Tibial artery (tissue), 4 donors: ENCODE results near the gene CBARP.

Source experiments
- DNase-seq, 2 donors: peaks; one replicate each; pipeline ENCODE4 v3.0.0-alpha.2; 2019
- H3K27ac ChIP-seq, 2 donors: fragments of 200-600 bp; sonication (generic) in 1 of 2; 1 replicate in 1 of 2; 2 replicates in 1 of 2; pipeline ENCODE4 v1.5.1; 2018 to 2019; ENCODE audit warnings: mild to moderate bottlenecking in 1 of 2
- H3K27me3 ChIP-seq, 2 donors: fragments of 200-600 bp; sonication (generic) in 1 of 2; one replicate each; pipeline versions ENCODE4 v1.5.1 to v1.6.0; 2016 to 2019
- H3K36me3 ChIP-seq, 3 donors: fragments of 200-600 bp; sonication (generic) in 2 of 3; one replicate each; pipeline ENCODE4 v1.5.1; 2016 to 2019; ENCODE audit warnings: mild to moderate bottlenecking in 2 of 3
- H3K4me1 ChIP-seq, 4 donors: fragments of 200-600 bp; sonication (generic) in 2 of 4; 1 replicate in 3 of 4; 2 replicates in 1 of 4; pipeline ENCODE4 v1.5.1; 2016 to 2019
- H3K4me3 ChIP-seq, 2 donors: fragments of 200-600 bp; sonication (generic) in 1 of 2; 1 replicate in 1 of 2; 2 replicates in 1 of 2; pipeline ENCODE4 v1.5.1; 2018 to 2019; ENCODE audit warnings: mild to moderate bottlenecking in 2 of 2
- H3K9me3 ChIP-seq, 3 donors: fragments of 200-600 bp; sonication (generic) in 1 of 3; one replicate each; pipeline ENCODE4 v1.5.1; 2016 to 2019
- CTCF ChIP-seq, 2 experiments: fragments of 200-600 bp in 1 of 2; fragments of 450-650 bp in 1 of 2; IDR thresholded peaks; one replicate each; pipeline ENCODE4 v1.5.1; 2017 to 2019; ENCODE audit warnings: antibody characterized with exemption in 2 of 2, mild to moderate bottlenecking in 1 of 2, moderate library complexity in 1 of 2
- intact Hi-C: fragments of 100-400 bp; cut with DNase I; formaldehyde crosslinking; loops from one replicate; pipeline ENCODE4 v1.15.0; 2023; ENCODE audit warnings: low total_unique reads

CBARP gene

GRCh38 chr19:1189419-1189818, 48.4 kb downstream of the CBARP start:
- Histone ChIP-seq H3K36me3 (no peaks in the 10 kb centered on the region), H3K27ac (no peak overlapping the region), H3K9me3 (no peaks in the 10 kb centered on the region), H3K4me1 (peaks cover 0 to 4% (median 0%) of the 10 kb centered on the region in 4 donors), H3K4me3 (no peak overlapping the region), H3K27me3 (no peaks in the 10 kb centered on the region)
- TF ChIP-seq CTCF (IDR thresholded peaks at IDR 0.05) = no peak
- intact Hi-C loops = no loop called here
- DNase-seq = no peak

DNA sequence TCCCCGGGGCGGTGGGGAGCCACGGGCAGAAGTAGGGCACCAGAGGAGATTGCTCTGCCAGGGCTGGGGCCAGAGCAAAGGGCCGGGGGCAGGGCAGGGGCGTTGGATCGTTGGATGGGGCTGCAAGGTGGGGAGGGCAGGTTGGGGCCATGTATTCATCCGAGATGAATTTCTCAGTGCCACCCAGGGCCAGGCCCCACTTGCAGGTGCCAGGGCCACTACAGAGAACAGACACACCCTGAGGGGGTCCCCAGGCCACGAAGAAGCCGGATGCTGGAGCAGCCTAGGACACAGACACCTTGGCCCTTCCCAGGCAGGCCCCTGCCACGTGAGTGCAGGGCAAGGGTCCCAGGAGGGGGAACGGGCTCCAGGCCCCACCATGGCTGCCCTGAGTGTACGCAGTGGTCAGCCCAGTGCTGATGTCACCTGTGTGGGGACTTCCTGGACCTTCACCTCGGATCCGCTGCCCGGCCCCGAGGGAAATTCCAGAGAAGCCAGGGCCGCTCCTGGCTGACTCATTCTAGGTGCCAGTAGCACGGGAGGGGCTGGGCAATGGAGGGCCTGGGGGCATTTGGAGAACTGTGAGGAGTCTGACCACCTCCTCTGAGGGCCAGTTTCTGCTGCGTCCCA, 54.1 kb downstream of the CBARP start:
- no peak overlapping the region for H3K4me3 ChIP-seq
- intact Hi-C loops = no loop called here
- no peak overlapping the region for H3K27ac ChIP-seq
- H3K36me3 ChIP-seq = no peaks in the 10 kb centered on the region
- peaks cover 0 to 18% (median 9%) of the 10 kb centered on the region in 4 donors for H3K4me1 ChIP-seq
- TF ChIP-seq CTCF (IDR thresholded peaks at IDR 0.05) = no peak
- no peaks in the 10 kb centered on the region for H3K9me3 ChIP-seq
- H3K27me3 ChIP-seq = peaks cover 0 to 5% of the 10 kb centered on the region in 2 donors
- DNase-seq = no peak

DNA sequence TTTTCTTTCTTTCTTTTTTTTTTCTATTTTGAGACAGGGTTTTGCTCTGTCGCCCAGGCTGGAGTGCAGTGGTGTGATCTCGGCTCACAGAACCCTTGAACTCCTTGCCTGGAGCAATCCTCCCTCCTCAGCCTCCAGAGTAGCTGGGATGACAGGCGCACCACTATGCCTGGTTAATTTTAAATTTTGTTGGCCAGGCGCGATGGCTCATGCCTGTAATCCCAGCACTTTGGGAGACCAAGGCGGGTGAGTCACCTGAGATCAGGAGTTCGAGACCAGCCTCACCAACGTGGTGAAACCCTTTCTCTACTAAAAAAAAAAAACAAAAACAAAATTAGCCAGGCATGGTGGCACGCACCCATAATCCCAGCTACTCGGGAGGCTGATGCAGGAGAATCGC, 55.1 kb downstream of the CBARP start:
- no peak for TF ChIP-seq CTCF (IDR thresholded peaks at IDR 0.05)
- no peaks in the 10 kb centered on the region for H3K9me3 ChIP-seq
- H3K27ac ChIP-seq = no peak overlapping the region
- intact Hi-C loops = no loop called here
- H3K27me3 ChIP-seq = peaks cover 0 to 5% of the 10 kb centered on the region in 2 donors
- H3K4me1 ChIP-seq = peaks cover 0 to 22% (median 12%) of the 10 kb centered on the region in 4 donors
- no peak overlapping the region for H3K4me3 ChIP-seq
- H3K36me3 ChIP-seq = no peaks in the 10 kb centered on the region
- no peak for DNase-seq

DNA sequence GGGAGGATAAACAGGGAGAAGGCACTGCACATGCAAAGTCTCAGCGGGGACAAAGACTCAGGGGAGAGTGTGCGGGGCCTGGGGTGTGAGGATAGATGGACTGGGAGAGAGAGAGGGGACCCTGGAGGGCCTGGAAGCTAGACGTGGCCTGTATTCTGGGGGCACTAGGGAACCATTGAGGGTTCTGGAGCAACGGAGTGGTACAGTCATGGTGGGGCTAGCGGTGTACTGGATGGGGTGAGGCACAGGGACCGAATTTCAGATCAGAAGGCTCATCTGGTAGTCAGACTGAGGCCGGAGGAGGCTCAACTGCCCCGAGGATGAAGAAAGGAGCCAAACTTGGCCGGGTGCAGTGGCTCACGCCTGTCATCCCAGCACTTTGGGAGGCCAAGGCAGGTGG, 55.7 kb downstream of the CBARP start:
- intact Hi-C loops = no loop called here
- H3K4me1 ChIP-seq = peaks cover 0 to 28% (median 16%) of the 10 kb centered on the region in 4 donors
- H3K36me3 ChIP-seq = no peaks in the 10 kb centered on the region
- no peak for TF ChIP-seq CTCF (IDR thresholded peaks at IDR 0.05)
- DNase-seq = no peak
- peaks cover 0 to 5% of the 10 kb centered on the region in 2 donors for H3K27me3 ChIP-seq
- no peaks in the 10 kb centered on the region for H3K9me3 ChIP-seq
- no peak overlapping the region for H3K27ac ChIP-seq
- H3K4me3 ChIP-seq = no peak overlapping the region

DNA sequence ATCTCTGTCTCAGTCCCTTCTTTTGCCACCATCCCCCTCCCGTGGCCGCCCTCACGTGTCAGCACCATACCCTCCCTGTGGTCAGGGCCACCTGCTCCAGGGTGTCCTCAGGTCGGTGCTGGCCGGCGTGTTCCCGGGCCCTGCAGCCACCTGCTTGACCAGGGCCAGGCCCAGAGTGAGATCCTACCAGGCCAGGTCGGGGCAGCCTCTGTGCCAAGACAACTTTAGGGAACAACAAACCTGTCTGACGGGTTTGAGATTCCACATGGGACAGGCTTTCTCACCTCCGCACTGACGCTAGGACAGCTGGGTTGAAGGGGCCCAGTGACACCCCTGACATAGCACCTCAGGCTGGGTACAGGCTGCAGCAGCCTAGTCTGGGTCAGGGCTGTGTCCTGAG, 56.2 kb downstream of the CBARP start:
- H3K27me3 ChIP-seq = peaks cover 0 to 5% of the 10 kb centered on the region in 2 donors
- no peak for DNase-seq
- no peak overlapping the region for H3K27ac ChIP-seq
- no peak for TF ChIP-seq CTCF (IDR thresholded peaks at IDR 0.05)
- H3K36me3 ChIP-seq = no peaks in the 10 kb centered on the region
- H3K9me3 ChIP-seq = no peaks in the 10 kb centered on the region
- peaks cover 0 to 31% (median 17%) of the 10 kb centered on the region in 4 donors for H3K4me1 ChIP-seq
- no peak overlapping the region for H3K4me3 ChIP-seq
- intact Hi-C loops = no loop called here
